Astrocyte of the cerebellum (primary cell): ENCODE measurements around the gene TTC4.

ENCODE experiments used
- DNase-seq: peaks from one replicate; pipeline ENCODE4 v3.0.0-alpha.2; 2011; ENCODE audit warnings: low read depth
- H3K4me3 ChIP-seq: 2 replicates; pipeline ENCODE4 v1.5.1; 2011; ENCODE audit warnings: mild to moderate bottlenecking, low read depth, low read length, moderate library complexity
- in situ Hi-C: cut with HindIII; loops from 2 replicates; pipeline ENCODE4 v1.10.0; 2017; ENCODE audit warnings: low sequenced_read_pairs
- TF ChIP-seq, protein P1 (sequence below): IDR thresholded peaks from 2 replicates; pipeline ENCODE4 v1.5.1; 2012; ENCODE audit warnings: low read length, low read depth, moderate library complexity, mild to moderate bottlenecking; ENCODE audit errors: missing control alignments

Gene TTC4

DNA sequence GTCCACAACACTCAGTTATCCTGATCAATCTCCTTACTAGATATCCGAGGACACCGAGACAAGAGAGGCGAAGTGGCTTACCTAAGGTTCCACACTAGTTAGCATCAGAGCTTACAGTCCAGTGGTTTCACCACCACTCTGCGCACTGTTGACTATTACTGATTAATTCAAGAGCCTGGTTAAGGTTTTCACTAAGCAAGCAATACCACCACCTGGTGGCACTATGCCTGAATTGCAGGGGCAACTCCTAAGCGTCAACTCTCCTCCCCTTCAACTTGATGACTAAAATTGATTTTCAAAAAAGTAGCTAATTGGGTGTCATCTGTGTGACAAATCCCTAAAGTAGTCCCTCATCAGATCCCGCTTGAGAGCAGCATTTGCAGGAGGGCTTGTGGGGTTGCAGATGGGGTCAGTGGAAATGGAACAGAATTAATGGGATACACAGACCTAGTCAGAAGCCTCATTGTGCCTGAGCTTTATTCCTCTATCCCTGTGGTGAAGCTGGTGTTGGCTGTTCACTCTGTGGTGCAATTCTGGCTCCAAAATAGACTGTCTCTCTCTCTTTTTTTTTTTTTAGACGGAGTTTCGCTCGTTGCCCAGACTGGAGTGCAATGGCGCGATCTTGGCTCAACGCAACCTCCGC is 76.3 kb downstream of the TTC4 start:
- in situ Hi-C loops: no loop called here
- TF ChIP-seq, protein P1, sequence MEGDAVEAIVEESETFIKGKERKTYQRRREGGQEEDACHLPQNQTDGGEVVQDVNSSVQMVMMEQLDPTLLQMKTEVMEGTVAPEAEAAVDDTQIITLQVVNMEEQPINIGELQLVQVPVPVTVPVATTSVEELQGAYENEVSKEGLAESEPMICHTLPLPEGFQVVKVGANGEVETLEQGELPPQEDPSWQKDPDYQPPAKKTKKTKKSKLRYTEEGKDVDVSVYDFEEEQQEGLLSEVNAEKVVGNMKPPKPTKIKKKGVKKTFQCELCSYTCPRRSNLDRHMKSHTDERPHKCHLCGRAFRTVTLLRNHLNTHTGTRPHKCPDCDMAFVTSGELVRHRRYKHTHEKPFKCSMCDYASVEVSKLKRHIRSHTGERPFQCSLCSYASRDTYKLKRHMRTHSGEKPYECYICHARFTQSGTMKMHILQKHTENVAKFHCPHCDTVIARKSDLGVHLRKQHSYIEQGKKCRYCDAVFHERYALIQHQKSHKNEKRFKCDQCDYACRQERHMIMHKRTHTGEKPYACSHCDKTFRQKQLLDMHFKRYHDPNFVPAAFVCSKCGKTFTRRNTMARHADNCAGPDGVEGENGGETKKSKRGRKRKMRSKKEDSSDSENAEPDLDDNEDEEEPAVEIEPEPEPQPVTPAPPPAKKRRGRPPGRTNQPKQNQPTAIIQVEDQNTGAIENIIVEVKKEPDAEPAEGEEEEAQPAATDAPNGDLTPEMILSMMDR: peak; percentile 59
- DNase-seq: no peak
- no peak overlapping the region for H3K4me3 ChIP-seq
